ENCODE data around the gene USP38.
"Not testable (repeated sequence)": the region's sequence is repeated elsewhere in the genome, so short reads cannot be mapped to it uniquely, and the experiment has no call there.

USP38 gene

GRCh38 chr4:143212566-143212965 is 27.8 kb downstream of the USP38 start:
- no peak for DNase-seq (ENCODE audit: low read depth in 2 of 2)

GRCh38 chr4:143215873-143216272 is 31.2 kb downstream of the USP38 start:
- no peak for DNase-seq (ENCODE audit: low read depth in 2 of 2)

- DNase-seq (ENCODE audit: low read depth in 2 of 2): no peak
Measured at GRCh38 chr4:143224255-143224654, 39.5 kb downstream of the USP38 start.

DNA sequence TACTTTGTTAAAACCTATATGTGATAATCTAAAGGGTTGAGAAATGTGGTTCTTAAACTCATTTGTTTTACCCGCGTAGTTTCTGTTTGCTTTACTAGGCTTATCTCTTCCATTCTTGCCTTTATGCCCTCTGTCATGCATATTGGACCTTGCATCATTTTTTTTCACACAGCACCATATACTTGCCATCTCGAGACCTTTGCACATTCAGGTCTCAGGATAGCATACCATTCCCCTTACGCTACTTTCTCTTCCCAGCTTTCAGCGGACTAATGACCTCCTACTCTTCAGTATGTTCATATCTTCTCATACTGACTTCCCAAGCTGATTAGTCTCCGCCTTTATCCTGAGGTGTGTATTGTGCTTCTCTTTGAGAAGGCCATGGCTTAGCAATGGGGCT is 40.5 kb downstream of the USP38 start:
- DNase-seq (ENCODE audit: low read depth in 2 of 2): no peak

DNA sequence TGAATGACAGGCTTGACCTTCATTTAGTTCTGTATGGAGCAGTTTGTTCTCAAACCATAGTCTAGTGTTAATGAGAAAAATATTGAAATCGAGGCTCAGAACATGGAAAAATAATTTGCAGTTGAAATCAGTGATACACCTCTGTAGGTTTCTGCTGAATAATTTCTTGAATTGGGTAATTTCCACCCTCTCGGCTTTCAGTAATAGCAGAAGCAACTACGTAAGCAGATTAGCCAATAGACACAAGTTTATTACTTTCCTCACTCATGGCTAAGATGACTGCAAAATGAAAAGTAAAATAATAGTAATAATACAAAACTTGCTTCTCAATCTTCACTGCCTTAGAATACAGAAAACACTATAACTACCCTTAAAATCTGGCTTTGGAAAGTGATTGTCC is 46.0 kb downstream of the USP38 start:
- no peak for DNase-seq (ENCODE audit: low read depth in 2 of 2)

GRCh38 chr4:143232277-143232676 is 47.6 kb downstream of the USP38 start:
- DNase-seq (ENCODE audit: low read depth in 2 of 2): no peak

GRCh38 chr4:143234153-143234552 is 49.4 kb downstream of the USP38 start:
- no peak for DNase-seq (ENCODE audit: low read depth in 2 of 2)

GRCh38 chr4:143237195-143237594 is 52.5 kb downstream of the USP38 start:
- not testable (repeated sequence) for DNase-seq (ENCODE audit: low read depth in 2 of 2)

- no peak for DNase-seq (ENCODE audit: low read depth in 2 of 2)
Measured at GRCh38 chr4:143240939-143241679, 56.4 kb downstream of the USP38 start.

GRCh38 chr4:143241892-143242291 is 57.2 kb downstream of the USP38 start:
- no peak for DNase-seq (ENCODE audit: low read depth in 2 of 2)

GRCh38 chr4:143243041-143243440 is 58.3 kb downstream of the USP38 start:
- DNase-seq (ENCODE audit: low read depth in 2 of 2): no peak

GRCh38 chr4:143246977-143247376 is 62.3 kb downstream of the USP38 start:
- no peak for DNase-seq (ENCODE audit: low read depth in 2 of 2)

DNA sequence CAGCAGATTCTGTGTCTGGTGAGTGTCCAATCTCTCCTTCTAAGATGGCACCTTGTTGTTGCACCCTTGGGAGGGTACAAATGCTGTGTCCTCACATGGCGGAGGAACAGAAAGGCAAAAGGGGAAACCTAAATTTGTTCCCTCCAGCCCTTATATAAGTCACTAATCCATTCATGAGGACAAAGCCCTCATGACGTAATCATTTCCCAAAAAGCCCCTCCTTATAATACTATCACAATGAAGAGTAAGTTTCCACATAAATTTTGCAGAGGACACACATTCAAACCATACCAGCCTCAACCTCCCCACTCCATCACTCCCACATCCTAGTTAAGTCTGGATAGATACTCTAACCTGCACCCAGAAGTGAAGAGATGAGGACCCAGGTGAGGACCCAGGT is 63.1 kb downstream of the USP38 start:
- no peak for DNase-seq (ENCODE audit: low read depth in 2 of 2)

- DNase-seq (ENCODE audit: low read depth in 2 of 2): no peak
Measured at GRCh38 chr4:143248827-143249226, 64.1 kb downstream of the USP38 start.

DNA sequence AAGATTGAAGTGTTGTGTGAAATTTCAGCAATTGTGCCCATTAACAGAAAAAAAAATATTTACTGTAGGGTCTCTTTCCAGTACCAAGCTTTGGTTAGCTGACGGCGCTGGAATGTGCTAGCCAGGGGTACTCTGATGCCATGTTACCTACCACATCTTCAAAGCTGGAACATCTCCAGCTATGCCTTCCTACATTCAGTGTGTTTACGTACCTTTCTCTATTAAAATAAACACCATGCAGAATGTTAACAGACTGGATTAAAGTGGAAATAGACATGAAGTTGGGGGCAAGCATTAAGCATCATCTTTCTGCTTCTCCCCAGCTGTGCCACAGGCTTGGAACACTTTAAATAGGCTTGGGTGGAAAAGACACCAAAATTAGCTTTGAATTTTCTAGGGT is 65.9 kb downstream of the USP38 start:
- no peak for DNase-seq (ENCODE audit: low read depth in 2 of 2)

- no peak for DNase-seq (ENCODE audit: low read depth in 2 of 2)
Measured at GRCh38 chr4:143251348-143251747, 66.6 kb downstream of the USP38 start.

- no peak for DNase-seq (ENCODE audit: low read depth in 2 of 2)
Measured at GRCh38 chr4:143251779-143252178, 67.1 kb downstream of the USP38 start.

- DNase-seq (ENCODE audit: low read depth in 2 of 2): no peak
Measured at GRCh38 chr4:143252478-143252877, 67.8 kb downstream of the USP38 start.

DNA sequence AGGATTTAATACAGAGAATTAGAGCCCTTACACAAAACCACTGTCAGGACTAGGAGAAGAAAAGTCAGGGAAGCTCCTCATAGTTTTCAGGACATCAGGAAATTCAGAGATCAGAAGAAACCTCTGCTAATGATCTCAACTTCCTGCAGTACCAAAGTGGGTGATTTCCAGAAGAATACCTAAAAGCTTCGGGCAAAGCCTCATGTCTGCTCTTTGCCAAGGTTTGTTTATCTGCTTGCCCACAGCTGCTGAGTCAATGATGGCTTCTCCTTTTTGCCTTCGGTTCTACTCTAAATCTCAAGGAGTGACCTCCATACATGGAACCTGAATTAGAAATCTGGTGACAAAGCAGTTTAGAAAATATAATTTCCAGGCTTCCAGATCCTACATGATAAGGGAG is 68.4 kb downstream of the USP38 start:
- no peak for DNase-seq (ENCODE audit: low read depth in 2 of 2)

DNA sequence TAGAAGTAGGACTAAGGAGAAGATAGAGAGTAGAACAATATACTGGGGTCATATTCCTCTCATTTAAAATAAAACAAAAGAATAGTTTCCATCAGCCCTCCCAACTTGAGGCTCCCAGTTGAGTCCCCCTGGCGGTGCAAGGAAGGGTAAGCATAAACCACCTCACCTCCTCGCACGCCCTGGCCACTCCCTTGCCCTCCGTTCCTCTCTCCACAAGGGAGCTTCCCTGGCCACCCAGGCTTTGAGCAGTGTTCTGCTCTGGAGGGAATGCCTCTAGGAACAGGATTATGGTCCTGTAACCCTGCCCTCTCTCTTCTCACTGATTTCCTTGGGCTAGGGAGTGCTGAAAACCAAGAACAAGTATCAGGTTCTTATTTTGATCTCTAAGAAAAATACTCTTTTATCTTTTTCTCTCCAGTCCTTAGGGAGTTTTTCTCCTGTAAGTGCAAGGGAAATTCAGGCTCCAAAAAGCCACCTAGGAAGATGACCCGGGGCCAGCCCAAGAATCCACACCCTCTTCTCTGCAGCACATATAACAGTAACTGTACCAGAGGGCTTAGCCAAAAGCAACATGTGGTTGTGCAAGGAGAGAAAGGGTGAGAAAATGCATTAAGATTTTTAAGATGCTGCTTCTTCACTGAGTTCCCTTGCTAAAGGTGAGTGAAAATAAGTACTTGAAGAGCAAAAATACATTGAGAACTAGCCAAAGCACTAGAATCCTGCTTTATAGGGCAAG is 69.9 kb downstream of the USP38 start:
- DNase-seq (ENCODE audit: low read depth in 2 of 2): no peak

DNA sequence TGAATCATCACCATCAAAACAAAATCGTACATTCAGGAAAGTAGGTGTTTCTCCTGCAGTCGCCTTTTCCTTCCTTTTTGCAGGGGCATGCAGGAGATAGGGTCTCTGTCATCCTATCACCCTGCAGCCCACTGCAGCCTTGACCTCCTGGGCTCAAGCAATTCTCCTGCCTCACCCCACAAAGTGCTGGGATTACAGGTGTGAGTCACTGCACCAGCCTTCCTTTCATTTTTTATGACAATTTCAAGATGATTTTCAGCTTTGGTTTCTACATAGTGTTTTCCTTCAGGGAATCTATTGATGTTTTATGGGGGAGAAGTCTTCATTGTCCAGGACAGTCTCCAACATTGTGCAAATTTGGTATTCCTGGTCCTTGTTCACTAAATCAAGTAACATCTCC is 71.7 kb downstream of the USP38 start:
- DNase-seq (ENCODE audit: low read depth in 2 of 2): no peak

GRCh38 chr4:143257356-143257755 is 72.6 kb downstream of the USP38 start:
- DNase-seq (ENCODE audit: low read depth in 2 of 2): no peak

- no peak for DNase-seq (ENCODE audit: low read depth in 2 of 2)
Measured at GRCh38 chr4:143260750-143261149, 76.0 kb downstream of the USP38 start.

Data from stimulated activated CD4-positive, alpha-beta T cell treated with anti-CD3 and anti-CD28 coated beads, Interleukin-1b, Interleukin-23, amount 100 ng/mL, for 1 hour (primary cell).